ENCODE data around the gene STAT3. TPM values are rescaled to one million over a fixed set of nuclear protein-coding genes. Genes with fewer than 3 reads are reported as not detected.

STAT3 gene
- polyA plus RNA-seq, 1 of the 3 experiments (the other 2 are of a cell fraction): 35.7 TPM

DNA sequence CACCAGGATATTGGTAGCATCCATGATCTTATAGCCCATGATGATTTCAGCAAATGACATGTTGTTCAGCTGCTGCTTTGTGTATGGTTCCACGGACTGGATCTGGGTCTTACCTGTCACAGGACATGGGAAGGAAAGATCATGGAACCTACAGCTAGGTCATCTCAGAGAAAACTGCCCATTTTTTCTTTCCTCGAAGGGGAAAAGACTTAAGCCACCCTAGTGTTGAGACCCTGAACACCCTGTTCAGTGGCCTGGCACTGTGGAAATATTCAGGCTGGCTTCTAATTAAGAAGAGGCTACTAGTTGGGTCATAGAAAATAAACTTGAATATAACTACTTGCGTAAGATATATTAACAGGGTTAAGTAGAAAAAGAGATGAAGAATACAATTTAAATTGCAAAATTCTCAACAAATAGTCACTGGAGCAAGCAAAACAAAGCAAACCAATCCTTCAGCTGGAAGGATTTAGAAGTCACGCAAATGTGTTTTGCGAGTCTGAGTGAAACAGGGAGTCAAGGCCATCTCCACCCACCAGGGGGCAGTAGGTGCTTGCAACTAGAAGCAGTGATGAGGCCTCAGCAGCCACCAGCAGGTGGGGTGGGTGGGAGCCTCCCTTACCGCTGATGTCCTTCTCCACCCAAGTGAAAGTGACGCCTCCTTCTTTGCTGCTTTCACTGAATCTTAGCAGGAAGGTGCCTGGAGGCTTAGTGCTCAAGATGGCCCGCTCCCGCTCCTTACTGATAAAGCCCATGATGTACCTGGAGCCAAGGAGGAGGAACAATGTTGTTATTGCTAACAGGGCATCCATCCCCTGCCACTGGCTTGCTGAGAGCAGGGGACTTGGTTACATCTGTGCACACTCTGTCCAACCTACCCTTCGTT, 65.6 kb downstream of the STAT3 start (continued):
- TF ChIP-seq RCOR1 (IDR thresholded peaks at IDR 0.05; ENCODE audit: low read length): no peak
- TF ChIP-seq EZH2phosphoT487 (IDR thresholded peaks at IDR 0.05; ENCODE audit: borderline replicate concordance, low read depth): no peak
- TF ChIP-seq, protein P1, sequence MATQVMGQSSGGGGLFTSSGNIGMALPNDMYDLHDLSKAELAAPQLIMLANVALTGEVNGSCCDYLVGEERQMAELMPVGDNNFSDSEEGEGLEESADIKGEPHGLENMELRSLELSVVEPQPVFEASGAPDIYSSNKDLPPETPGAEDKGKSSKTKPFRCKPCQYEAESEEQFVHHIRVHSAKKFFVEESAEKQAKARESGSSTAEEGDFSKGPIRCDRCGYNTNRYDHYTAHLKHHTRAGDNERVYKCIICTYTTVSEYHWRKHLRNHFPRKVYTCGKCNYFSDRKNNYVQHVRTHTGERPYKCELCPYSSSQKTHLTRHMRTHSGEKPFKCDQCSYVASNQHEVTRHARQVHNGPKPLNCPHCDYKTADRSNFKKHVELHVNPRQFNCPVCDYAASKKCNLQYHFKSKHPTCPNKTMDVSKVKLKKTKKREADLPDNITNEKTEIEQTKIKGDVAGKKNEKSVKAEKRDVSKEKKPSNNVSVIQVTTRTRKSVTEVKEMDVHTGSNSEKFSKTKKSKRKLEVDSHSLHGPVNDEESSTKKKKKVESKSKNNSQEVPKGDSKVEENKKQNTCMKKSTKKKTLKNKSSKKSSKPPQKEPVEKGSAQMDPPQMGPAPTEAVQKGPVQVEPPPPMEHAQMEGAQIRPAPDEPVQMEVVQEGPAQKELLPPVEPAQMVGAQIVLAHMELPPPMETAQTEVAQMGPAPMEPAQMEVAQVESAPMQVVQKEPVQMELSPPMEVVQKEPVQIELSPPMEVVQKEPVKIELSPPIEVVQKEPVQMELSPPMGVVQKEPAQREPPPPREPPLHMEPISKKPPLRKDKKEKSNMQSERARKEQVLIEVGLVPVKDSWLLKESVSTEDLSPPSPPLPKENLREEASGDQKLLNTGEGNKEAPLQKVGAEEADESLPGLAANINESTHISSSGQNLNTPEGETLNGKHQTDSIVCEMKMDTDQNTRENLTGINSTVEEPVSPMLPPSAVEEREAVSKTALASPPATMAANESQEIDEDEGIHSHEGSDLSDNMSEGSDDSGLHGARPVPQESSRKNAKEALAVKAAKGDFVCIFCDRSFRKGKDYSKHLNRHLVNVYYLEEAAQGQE (IDR thresholded peaks at IDR 0.05; ENCODE audit: low read depth, low read length): no peak
- no peak for TF ChIP-seq TCF12 (IDR thresholded peaks at IDR 0.05)
- no peak for TF ChIP-seq ELF1 (IDR thresholded peaks at IDR 0.05)
- TF ChIP-seq CHD2 (IDR thresholded peaks at IDR 0.05; ENCODE audit: low read length, partially characterized antibody): peak; percentile 34
- TF ChIP-seq TAF1 (IDR thresholded peaks at IDR 0.05; ENCODE audit: borderline replicate concordance, low read depth, low read length): no peak
- no peak for TF ChIP-seq GATA2 (CRISPR knock-in tag; IDR thresholded peaks at IDR 0.05)

DNA sequence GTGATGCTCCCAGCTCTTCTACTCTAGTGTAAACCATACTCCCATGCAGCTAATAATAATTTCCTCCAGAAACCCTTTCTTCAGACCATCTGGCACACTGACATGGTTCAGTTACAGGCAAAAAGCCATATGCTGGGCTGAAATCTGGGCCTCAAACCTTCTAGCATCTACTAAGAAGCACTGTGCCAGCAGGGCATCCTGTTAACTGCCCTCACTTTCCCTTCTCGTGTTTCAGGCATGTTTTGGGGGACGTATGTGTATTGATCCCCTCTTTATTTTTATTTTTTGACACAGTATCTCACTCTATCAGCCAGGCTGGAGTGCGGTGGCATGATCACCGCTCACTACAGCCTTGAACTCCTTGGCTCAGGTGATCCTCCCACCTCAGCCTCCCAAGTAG, 66.7 kb downstream of the STAT3 start:
- WGBS (ENCODE audit: low lambda C conversion rate): 95% methylated on average over 4 of the region's 4 CpGs
- POLR2A ChIA-PET: no interaction called here
- H3K27ac ChIP-seq (ENCODE audit: low read depth in 2 of 2, low read length in 1 of 2): no peak overlapping the region

More for the DNA sequence above, 66.7 kb downstream of the STAT3 start:
- Histone ChIP-seq H3F3A (replicated peaks; ENCODE audit: insufficient read depth) (peaks cover 18% of the 10 kb centered on the region), H3K27me3 (ENCODE audit: insufficient read depth) (no peaks in the 10 kb centered on the region), H3K79me2 (ENCODE audit: insufficient read depth) (peaks cover 14% of the 10 kb centered on the region), H3K36me3 (replicated peaks in 1 of 2; ENCODE audit: control insufficient read depth in 1 of 2, insufficient read depth in 2 of 2, low read length in 1 of 2) (peaks cover 40 to 45% of the 10 kb centered on the region in 2 experiments), H3K9me2 (no peaks in the 10 kb centered on the region), H3K9ac (no peak overlapping the region), H3K9me3 (no peaks in the 10 kb centered on the region), H3K4me3 (ENCODE audit: low read depth in 2 of 2, low read length in 1 of 2) (no peak overlapping the region), H3K4me1 (ENCODE audit: control insufficient read depth in 1 of 2, insufficient read depth in 2 of 2, low read depth in 1 of 2, low read length in 1 of 2) (peaks cover 6 to 27% of the 10 kb centered on the region in 2 experiments; a peak in 3 of 4 replicates), H4K20me1 (ENCODE audit: insufficient read depth) (no peaks in the 10 kb centered on the region), H2AFZ (ENCODE audit: low read depth) (no peak overlapping the region), H3K4me2 (no peak overlapping the region)
- TF ChIP-seq TEAD4 (IDR thresholded peaks at IDR 0.05; ENCODE audit: borderline replicate concordance, insufficient read depth): no peak
- TF ChIP-seq NFIC (IDR thresholded peaks at IDR 0.05; ENCODE audit: borderline replicate concordance): no peak
- TF ChIP-seq POLR2AphosphoS5 (IDR thresholded peaks at IDR 0.05; ENCODE audit: low read depth, low read length): no peak
- TF ChIP-seq, protein P2, sequence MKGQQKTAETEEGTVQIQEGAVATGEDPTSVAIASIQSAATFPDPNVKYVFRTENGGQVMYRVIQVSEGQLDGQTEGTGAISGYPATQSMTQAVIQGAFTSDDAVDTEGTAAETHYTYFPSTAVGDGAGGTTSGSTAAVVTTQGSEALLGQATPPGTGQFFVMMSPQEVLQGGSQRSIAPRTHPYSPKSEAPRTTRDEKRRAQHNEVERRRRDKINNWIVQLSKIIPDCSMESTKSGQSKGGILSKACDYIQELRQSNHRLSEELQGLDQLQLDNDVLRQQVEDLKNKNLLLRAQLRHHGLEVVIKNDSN (IDR thresholded peaks at IDR 0.05; ENCODE audit: borderline replicate concordance, low read depth): no peak
- TF ChIP-seq, protein P1 (IDR thresholded peaks at IDR 0.05; ENCODE audit: low read depth, low read length): no peak
- TF ChIP-seq, protein P3, sequence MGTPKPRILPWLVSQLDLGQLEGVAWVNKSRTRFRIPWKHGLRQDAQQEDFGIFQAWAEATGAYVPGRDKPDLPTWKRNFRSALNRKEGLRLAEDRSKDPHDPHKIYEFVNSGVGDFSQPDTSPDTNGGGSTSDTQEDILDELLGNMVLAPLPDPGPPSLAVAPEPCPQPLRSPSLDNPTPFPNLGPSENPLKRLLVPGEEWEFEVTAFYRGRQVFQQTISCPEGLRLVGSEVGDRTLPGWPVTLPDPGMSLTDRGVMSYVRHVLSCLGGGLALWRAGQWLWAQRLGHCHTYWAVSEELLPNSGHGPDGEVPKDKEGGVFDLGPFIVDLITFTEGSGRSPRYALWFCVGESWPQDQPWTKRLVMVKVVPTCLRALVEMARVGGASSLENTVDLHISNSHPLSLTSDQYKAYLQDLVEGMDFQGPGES (IDR thresholded peaks at IDR 0.05; ENCODE audit: low read depth, low read length): no peak
- no peak for TF ChIP-seq TCF12 (IDR thresholded peaks at IDR 0.05)
- CTCF ChIA-PET: interaction anchor here (0.6 to 26.2 kb wide), 17 partner anchors 9 to 296 kb away, joined by 3 to 683 read pairs (median 6); no protein-coding TSS in a partner anchor
- no peak for DNase-seq
